Stimulated activated memory B cell treated with anti-CD40 and anti-IgM and Interleukin-4, amounts not matched to agents 10 μg/mL and 1 μg/mL and 100 μg/mL, for 72 hours (primary cell): Measurements from ENCODE around the gene SERTAD1.

Source experiments
- ATAC-seq: fragments of 150-1000 bp; cut with Tn5 transposase; 2 replicates; pipeline ENCODE4 v1.10.0; 2021
- H3K27ac Mint-ChIP-seq: one replicate; pipeline ENCODE4 v1.8.0; 2022; ENCODE audit warnings: mild to moderate bottlenecking, mixed read lengths
- H3K27me3 Mint-ChIP-seq: one replicate; pipeline ENCODE4 v1.8.0; 2022; ENCODE audit warnings: mixed read lengths
- H3K36me3 Mint-ChIP-seq: one replicate; pipeline ENCODE4 v1.8.0; 2022; ENCODE audit warnings: mixed read lengths
- H3K4me1 Mint-ChIP-seq: one replicate; pipeline ENCODE4 v1.8.0; 2022; ENCODE audit warnings: mixed read lengths
- H3K4me3 Mint-ChIP-seq: one replicate; pipeline ENCODE4 v1.8.0; 2022; ENCODE audit warnings: mild to moderate bottlenecking, moderate library complexity, mixed read lengths
- H3K9me3 Mint-ChIP-seq: one replicate; pipeline ENCODE4 v1.8.0; 2022; ENCODE audit warnings: mixed read lengths

SERTAD1 gene

GRCh38 chr19:40388481-40388880, 37.3 kb downstream of the SERTAD1 start:
- Mint-ChIP-seq H3K9me3 (no peaks in the 10 kb centered on the region), H3K4me3 (no peak overlapping the region), H3K27ac (no peak overlapping the region), H3K4me1 (no peaks in the 10 kb centered on the region), H3K36me3 (no peaks in the 10 kb centered on the region), H3K27me3 (peaks cover 21% of the 10 kb centered on the region)
- no peak for ATAC-seq

- Mint-ChIP-seq H3K27ac (no peak overlapping the region), H3K27me3 (peaks cover 21% of the 10 kb centered on the region), H3K4me3 (no peak overlapping the region), H3K36me3 (no peaks in the 10 kb centered on the region), H3K4me1 (no peaks in the 10 kb centered on the region), H3K9me3 (no peaks in the 10 kb centered on the region)
- no peak for ATAC-seq
Measured at GRCh38 chr19:40387155-40387554, 38.6 kb downstream of the SERTAD1 start.

GRCh38 chr19:40383668-40384248, 42.0 kb downstream of the SERTAD1 start:
- no peak overlapping the region for H3K27ac Mint-ChIP-seq
- H3K4me3 Mint-ChIP-seq, result no peak overlapping the region
- H3K27me3 Mint-ChIP-seq, result peaks cover 9% of the 10 kb centered on the region
- no peaks in the 10 kb centered on the region for H3K4me1 Mint-ChIP-seq
- no peaks in the 10 kb centered on the region for H3K9me3 Mint-ChIP-seq
- H3K36me3 Mint-ChIP-seq, result no peaks in the 10 kb centered on the region
- no peak for ATAC-seq

GRCh38 chr19:40381321-40381720, 44.5 kb downstream of the SERTAD1 start:
- Mint-ChIP-seq H3K4me1 (no peaks in the 10 kb centered on the region), H3K9me3 (no peaks in the 10 kb centered on the region), H3K4me3 (no peak overlapping the region), H3K36me3 (peaks cover 16% of the 10 kb centered on the region), H3K27ac (no peak overlapping the region), H3K27me3 (no peaks in the 10 kb centered on the region)
- ATAC-seq, result no peak

GRCh38 chr19:40380199-40381037, 45.4 kb downstream of the SERTAD1 start:
- no peak for ATAC-seq
- Mint-ChIP-seq H3K27ac (no peak overlapping the region), H3K27me3 (no peaks in the 10 kb centered on the region), H3K9me3 (no peaks in the 10 kb centered on the region), H3K36me3 (peaks cover 25% of the 10 kb centered on the region), H3K4me3 (no peak overlapping the region), H3K4me1 (no peaks in the 10 kb centered on the region)

GRCh38 chr19:40379446-40380198, 46.2 kb downstream of the SERTAD1 start:
- H3K9me3 Mint-ChIP-seq, result no peaks in the 10 kb centered on the region
- no peaks in the 10 kb centered on the region for H3K27me3 Mint-ChIP-seq
- H3K4me1 Mint-ChIP-seq, result no peaks in the 10 kb centered on the region
- H3K27ac Mint-ChIP-seq, result no peak overlapping the region
- no peak overlapping the region for H3K4me3 Mint-ChIP-seq
- ATAC-seq, result no peak
- peaks cover 33% of the 10 kb centered on the region for H3K36me3 Mint-ChIP-seq

GRCh38 chr19:40378509-40378908, 47.3 kb downstream of the SERTAD1 start:
- Mint-ChIP-seq H3K4me1 (no peaks in the 10 kb centered on the region), H3K27ac (no peak overlapping the region), H3K36me3 (peaks cover 38% of the 10 kb centered on the region), H3K9me3 (no peaks in the 10 kb centered on the region), H3K4me3 (no peak overlapping the region), H3K27me3 (no peaks in the 10 kb centered on the region)
- no peak for ATAC-seq

GRCh38 chr19:40377876-40378385, 47.9 kb downstream of the SERTAD1 start:
- Mint-ChIP-seq H3K36me3 (peaks cover 41% of the 10 kb centered on the region), H3K4me3 (no peak overlapping the region), H3K27me3 (no peaks in the 10 kb centered on the region), H3K9me3 (no peaks in the 10 kb centered on the region), H3K27ac (no peak overlapping the region), H3K4me1 (no peaks in the 10 kb centered on the region)
- ATAC-seq, result no peak

- no peak for ATAC-seq
- Mint-ChIP-seq H3K27me3 (no peaks in the 10 kb centered on the region), H3K9me3 (no peaks in the 10 kb centered on the region), H3K27ac (no peak overlapping the region), H3K36me3 (peaks cover 48% of the 10 kb centered on the region), H3K4me1 (no peaks in the 10 kb centered on the region), H3K4me3 (no peak overlapping the region)
Measured at GRCh38 chr19:40376286-40376862, 49.4 kb downstream of the SERTAD1 start.

- Mint-ChIP-seq H3K27me3 (no peaks in the 10 kb centered on the region), H3K9me3 (no peaks in the 10 kb centered on the region), H3K27ac (no peak overlapping the region), H3K4me3 (no peak overlapping the region), H3K4me1 (no peaks in the 10 kb centered on the region), H3K36me3 (peaks cover 62% of the 10 kb centered on the region)
- no peak for ATAC-seq
Measured at GRCh38 chr19:40374084-40374483, 51.7 kb downstream of the SERTAD1 start.

- Mint-ChIP-seq H3K4me3 (no peak overlapping the region), H3K27me3 (no peaks in the 10 kb centered on the region), H3K36me3 (peaks cover 50% of the 10 kb centered on the region), H3K9me3 (no peaks in the 10 kb centered on the region), H3K27ac (no peak overlapping the region), H3K4me1 (no peaks in the 10 kb centered on the region)
- no peak for ATAC-seq
Measured at GRCh38 chr19:40371802-40372122, 54.0 kb downstream of the SERTAD1 start.
